Transverse colon (tissue), 4 donors: Measurements from ENCODE around the gene PTPN3. TPM values are rescaled to one million over a fixed set of nuclear protein-coding genes. Genes with fewer than 3 reads are reported as not detected.

Source experiments
- DNase-seq: peaks from one replicate; pipeline ENCODE4 v3.0.0-alpha.2; 2019
- H3K27ac ChIP-seq, 4 donors: fragments of 200-600 bp; sonication (generic); 2 replicates each; pipeline ENCODE4 v1.5.1; 2016 to 2018; ENCODE audit warnings: inconsistent platforms in 4 of 4
- H3K27me3 ChIP-seq: fragments of 200-600 bp; sonication (generic); 2 replicates; pipeline ENCODE4 v1.5.1; 2017; ENCODE audit warnings: inconsistent platforms
- H3K36me3 ChIP-seq, 4 donors: fragments of 200-600 bp; sonication (generic); 2 replicates each; pipeline ENCODE4 v1.5.1; 2017 to 2019; ENCODE audit warnings: inconsistent platforms in 4 of 4
- H3K4me1 ChIP-seq, 4 donors: fragments of 200-600 bp; sonication (generic); 2 replicates each; pipeline ENCODE4 v1.5.1; 2017 to 2020; ENCODE audit warnings: inconsistent platforms in 4 of 4
- H3K4me3 ChIP-seq, 4 donors: fragments of 200-600 bp; sonication (generic); 1 replicate in 1 of 4; 2 replicates in 3 of 4; pipeline versions ENCODE4 v1.5.1 to v1.6.1; 2017 to 2019; ENCODE audit warnings: inconsistent platforms in 4 of 4
- H3K9me3 ChIP-seq, 2 donors: fragments of 200-600 bp; sonication (generic); 2 replicates each; pipeline ENCODE4 v1.5.1; 2017 to 2019; ENCODE audit warnings: inconsistent platforms in 2 of 2
- EP300 ChIP-seq: sonication (generic); formaldehyde crosslinking; IDR thresholded peaks from one replicate; pipeline ENCODE4 v1.6.1; 2017; ENCODE audit warnings: antibody characterized with exemption, low read depth
- POLR2A ChIP-seq: fragments of 450-650 bp; IDR thresholded peaks from one replicate; pipeline ENCODE4 v1.6.1; 2016; ENCODE audit warnings: antibody characterized with exemption, mild to moderate bottlenecking, moderate library complexity
- POLR2AphosphoS5 ChIP-seq, 3 donors: sonication (generic); formaldehyde crosslinking; IDR thresholded peaks; one replicate each; pipeline ENCODE4 v1.6.1; 2016; ENCODE audit warnings: antibody characterized with exemption in 3 of 3
- WGBS, 2 donors: methylation state at CpG; one replicate each; pipeline ENCODE4 v1.1.5; 2018; ENCODE audit warnings: low coverage in 1 of 2; 5-methylcytosine and 5-hydroxymethylcytosine counted together
- in situ Hi-C, 4 donors: fragments of 200-750 bp; cut with MboI; loops; one replicate each; pipeline versions ENCODE4 v1.15.0 to v1.15.1; 2017; ENCODE audit warnings: low sequenced_read_pairs in 3 of 4, low pct_ligation_motif_present in 1 of 4, low pct_unique_long_range_greater_than_20kb in 1 of 4
- intact Hi-C: fragments of 100-400 bp; cut with DNase I; formaldehyde crosslinking; loops from one replicate; pipeline ENCODE4 v1.15.1; 2023; ENCODE audit warnings: low total_unique reads
- total RNA-seq, 4 donors: library from RNA; depleted of rRNA; stranded (reverse); fragments of >200 nt; gene quantifications; one replicate each; pipeline ENCODE4 v1.1.0, GENCODE V29; 2016
- TF ChIP-seq, protein P1 (sequence below), 5 experiments: fragments of 200-600 bp in 3 of 5; fragments of 450-650 bp in 2 of 5; sonication (generic) in 3 of 5; IDR thresholded peaks; 1 replicate in 2 of 5; 2 replicates in 3 of 5; pipeline ENCODE4 v1.5.1; 2016 to 2017; ENCODE audit warnings: antibody characterized with exemption in 5 of 5, inconsistent platforms in 3 of 5, mild to moderate bottlenecking in 2 of 5, moderate library complexity in 1 of 5

Gene PTPN3
- total RNA-seq, 4 donors from 2014 or later, result 12.7 to 27.0 (median 18.1) TPM

DNA sequence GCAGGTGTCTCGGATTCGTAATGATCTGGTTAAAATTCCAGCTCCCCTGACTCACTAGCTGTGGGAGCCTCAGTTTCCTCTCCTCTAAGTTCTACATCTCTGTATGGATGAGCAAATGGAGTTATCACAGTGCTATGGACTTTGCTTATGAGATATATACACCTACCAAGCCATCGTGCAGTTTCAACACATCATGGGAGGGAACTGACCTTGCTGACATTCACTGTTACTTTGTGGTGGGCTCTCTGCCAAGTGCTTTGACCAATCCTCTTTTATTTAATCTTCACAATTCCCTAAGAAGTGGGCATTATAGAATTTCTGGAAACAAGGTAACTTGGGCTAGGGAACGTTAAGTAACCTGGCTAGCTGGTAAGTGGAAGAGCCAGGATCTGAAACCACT, 70.2 kb downstream of the PTPN3 start:
- in situ Hi-C loops (no loop called here), intact Hi-C loops (no loop called here)
- Histone ChIP-seq H3K36me3 (peaks cover 0 to 6% (median 0%) of the 10 kb centered on the region in 4 donors), H3K4me3 (no peak overlapping the region), H3K27ac (no peak overlapping the region), H3K4me1 (no peaks in the 10 kb centered on the region), H3K9me3 (no peaks in the 10 kb centered on the region), H3K27me3 (no peaks in the 10 kb centered on the region)
- TF ChIP-seq EP300, result no peak
- TF ChIP-seq POLR2A, result no peak
- no peak for TF ChIP-seq POLR2AphosphoS5 (IDR thresholded peaks at IDR 0.05)
- TF ChIP-seq, protein P1, sequence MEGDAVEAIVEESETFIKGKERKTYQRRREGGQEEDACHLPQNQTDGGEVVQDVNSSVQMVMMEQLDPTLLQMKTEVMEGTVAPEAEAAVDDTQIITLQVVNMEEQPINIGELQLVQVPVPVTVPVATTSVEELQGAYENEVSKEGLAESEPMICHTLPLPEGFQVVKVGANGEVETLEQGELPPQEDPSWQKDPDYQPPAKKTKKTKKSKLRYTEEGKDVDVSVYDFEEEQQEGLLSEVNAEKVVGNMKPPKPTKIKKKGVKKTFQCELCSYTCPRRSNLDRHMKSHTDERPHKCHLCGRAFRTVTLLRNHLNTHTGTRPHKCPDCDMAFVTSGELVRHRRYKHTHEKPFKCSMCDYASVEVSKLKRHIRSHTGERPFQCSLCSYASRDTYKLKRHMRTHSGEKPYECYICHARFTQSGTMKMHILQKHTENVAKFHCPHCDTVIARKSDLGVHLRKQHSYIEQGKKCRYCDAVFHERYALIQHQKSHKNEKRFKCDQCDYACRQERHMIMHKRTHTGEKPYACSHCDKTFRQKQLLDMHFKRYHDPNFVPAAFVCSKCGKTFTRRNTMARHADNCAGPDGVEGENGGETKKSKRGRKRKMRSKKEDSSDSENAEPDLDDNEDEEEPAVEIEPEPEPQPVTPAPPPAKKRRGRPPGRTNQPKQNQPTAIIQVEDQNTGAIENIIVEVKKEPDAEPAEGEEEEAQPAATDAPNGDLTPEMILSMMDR (IDR thresholded peaks at IDR 0.05), result no peak
- DNase-seq, result no peak
- 75 to 76% methylated on average over 4 of the region's 4 CpGs for WGBS, 2 donors

DNA sequence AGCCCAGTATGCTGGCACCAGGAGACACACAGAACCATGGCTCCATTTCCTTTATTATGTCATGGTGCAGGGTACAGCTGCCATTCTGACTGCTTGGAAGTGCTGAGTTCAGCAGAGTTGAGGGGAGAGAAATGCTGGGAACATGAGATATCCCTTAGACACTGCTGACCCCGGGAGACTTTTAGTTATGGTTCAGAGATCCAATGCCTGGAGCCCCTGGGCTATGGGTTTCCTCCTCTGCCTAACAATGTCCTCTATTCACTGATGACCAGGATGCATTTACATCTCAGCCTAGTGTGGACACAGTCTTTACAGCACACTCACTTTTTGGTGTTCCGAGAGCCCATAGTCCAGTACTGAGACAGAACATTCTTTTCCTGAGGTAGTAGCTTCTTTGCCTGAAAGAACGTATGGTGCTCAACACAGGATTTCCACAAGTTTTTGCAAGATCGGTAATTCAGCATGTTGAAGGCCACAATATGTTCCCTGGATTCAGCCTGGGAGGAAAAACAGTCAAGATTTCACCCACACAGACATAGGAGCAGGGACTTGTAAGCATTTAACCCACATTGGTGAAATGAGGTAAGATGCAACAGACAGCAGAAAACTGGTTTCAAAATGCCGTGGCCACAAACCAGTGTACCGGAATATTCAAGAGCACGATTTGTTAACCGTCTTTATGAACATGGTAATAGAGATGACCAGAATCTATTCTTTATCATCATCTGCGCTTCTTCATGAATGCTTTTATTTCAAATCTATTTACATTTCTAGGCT, 71.3 kb downstream of the PTPN3 start:
- H3K4me1 ChIP-seq, result no peaks in the 10 kb centered on the region
- H3K27ac ChIP-seq, result no peak overlapping the region
- no peak for DNase-seq
- intact Hi-C loops (no loop called here), in situ Hi-C loops (no loop called here)
- peaks cover 0 to 6% (median 0%) of the 10 kb centered on the region in 4 donors for H3K36me3 ChIP-seq
- WGBS, 2 donors, result 84 to 95% methylated on average over 5 to 9 of the region's 9 CpGs
- TF ChIP-seq POLR2AphosphoS5 (IDR thresholded peaks at IDR 0.05), result no peak
- TF ChIP-seq POLR2A, result no peak
- no peak for TF ChIP-seq EP300
- TF ChIP-seq, protein P1 (IDR thresholded peaks at IDR 0.05), result no peak
- no peaks in the 10 kb centered on the region for H3K27me3 ChIP-seq
- no peak overlapping the region for H3K4me3 ChIP-seq
- H3K9me3 ChIP-seq, result no peaks in the 10 kb centered on the region

DNA sequence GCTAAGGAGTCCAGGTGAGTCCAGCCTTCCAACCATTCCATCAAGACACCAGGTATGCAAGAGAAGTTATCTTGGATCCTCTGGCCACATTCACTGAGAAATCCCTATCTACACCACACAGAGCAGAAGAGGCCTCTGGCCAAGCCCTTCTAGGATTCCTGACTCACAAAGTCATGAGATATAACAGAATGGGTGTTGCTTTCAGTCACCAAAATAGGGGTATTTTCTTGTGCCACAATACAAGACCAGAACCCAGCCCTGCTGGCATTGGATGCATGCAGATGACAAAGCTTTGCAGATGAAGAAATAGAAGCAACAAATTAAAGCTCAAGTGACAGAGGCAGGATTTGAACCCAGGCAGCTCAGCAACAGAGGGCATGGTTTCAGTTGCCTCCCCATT, 73.5 kb downstream of the PTPN3 start:
- Histone ChIP-seq H3K36me3 (no peaks in the 10 kb centered on the region), H3K27me3 (no peaks in the 10 kb centered on the region), H3K27ac (no peak overlapping the region), H3K4me3 (no peak overlapping the region), H3K9me3 (no peaks in the 10 kb centered on the region), H3K4me1 (no peaks in the 10 kb centered on the region)
- no peak for DNase-seq
- TF ChIP-seq POLR2A, result no peak
- no peak for TF ChIP-seq EP300
- TF ChIP-seq, protein P1 (IDR thresholded peaks at IDR 0.05), result no peak
- no peak for TF ChIP-seq POLR2AphosphoS5 (IDR thresholded peaks at IDR 0.05)
- intact Hi-C loops (no loop called here), in situ Hi-C loops (no loop called here)

DNA sequence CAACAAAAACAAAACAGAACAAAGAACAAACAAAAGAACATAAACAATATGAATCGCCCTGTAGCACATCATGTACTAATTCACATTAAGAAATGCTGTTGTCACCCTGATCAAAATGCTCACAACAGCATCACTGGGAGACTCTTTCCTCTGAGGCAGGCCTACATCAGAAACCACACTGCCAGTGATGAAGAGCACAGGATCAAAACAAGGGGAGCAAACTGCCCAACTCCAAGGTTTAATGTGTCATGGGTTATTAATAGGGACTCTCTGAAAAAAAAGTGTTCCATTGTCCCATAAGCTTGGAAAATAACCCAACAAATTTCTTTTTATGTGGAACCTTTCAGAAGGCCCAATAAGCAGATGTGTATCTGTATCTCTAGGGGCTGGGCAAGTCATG, 74.2 kb downstream of the PTPN3 start:
- Histone ChIP-seq H3K36me3 (no peaks in the 10 kb centered on the region), H3K4me1 (no peaks in the 10 kb centered on the region), H3K27ac (no peak overlapping the region), H3K27me3 (no peaks in the 10 kb centered on the region), H3K9me3 (no peaks in the 10 kb centered on the region), H3K4me3 (no peak overlapping the region)
- intact Hi-C loops (no loop called here), in situ Hi-C loops (no loop called here)
- TF ChIP-seq POLR2A, result no peak
- no peak for TF ChIP-seq EP300
- TF ChIP-seq POLR2AphosphoS5 (IDR thresholded peaks at IDR 0.05), result no peak
- TF ChIP-seq, protein P1 (IDR thresholded peaks at IDR 0.05), result no peak
- DNase-seq, result no peak
- WGBS, 2 donors, result 69 to 90% methylated on average over 1 of the region's 1 CpG
